ENCODE measurements around the gene CCM2.

CCM2 gene

GRCh38 chr7:45026013-45026412 is 26.0 kb downstream of the CCM2 start:
- TF ChIP-seq REST (IDR thresholded peaks at IDR 0.05; ENCODE audit: insufficient read depth in 1 of 2, low read depth in 2 of 2, low read length in 2 of 2) (no peak), TAF1 (IDR thresholded peaks at IDR 0.05; ENCODE audit: borderline replicate concordance, insufficient read depth, low read length) (no peak), POLR2AphosphoS5 (IDR thresholded peaks at IDR 0.05; ENCODE audit: low read depth, low read length) (no peak), FOXP2 (optimal IDR thresholded peaks at IDR 0.05; ENCODE audit: borderline replicate concordance, extremely low read depth, extremely low read length, insufficient read depth) (no peak), SIN3A (IDR thresholded peaks at IDR 0.05; ENCODE audit: borderline replicate concordance, insufficient read depth, low read length) (no peak)

- TF ChIP-seq POLR2AphosphoS5 (IDR thresholded peaks at IDR 0.05; ENCODE audit: low read depth, low read length) = no peak
These were observed 27.2 kb downstream of the CCM2 start for GRCh38 chr7:45026984-45027773.

- TF ChIP-seq TAF1 (IDR thresholded peaks at IDR 0.05; ENCODE audit: borderline replicate concordance, insufficient read depth, low read length) = no peak
These were observed 27.7 kb downstream of the CCM2 start for GRCh38 chr7:45027774-45028114.

GRCh38 chr7:45028138-45028919 is 28.3 kb downstream of the CCM2 start:
- TF ChIP-seq SIN3A (IDR thresholded peaks at IDR 0.05; ENCODE audit: borderline replicate concordance, insufficient read depth, low read length) = no peak

GRCh38 chr7:45028920-45029344 is 28.9 kb downstream of the CCM2 start:
- TF ChIP-seq FOXP2 (optimal IDR thresholded peaks at IDR 0.05; ENCODE audit: borderline replicate concordance, extremely low read depth, extremely low read length, insufficient read depth) (no peak), POLR2AphosphoS5 (IDR thresholded peaks at IDR 0.05; ENCODE audit: low read depth, low read length) (no peak), SIN3A (IDR thresholded peaks at IDR 0.05; ENCODE audit: borderline replicate concordance, insufficient read depth, low read length) (no peak), TAF1 (IDR thresholded peaks at IDR 0.05; ENCODE audit: borderline replicate concordance, insufficient read depth, low read length) (no peak), REST (IDR thresholded peaks at IDR 0.05; ENCODE audit: insufficient read depth in 1 of 2, low read depth in 2 of 2, low read length in 2 of 2) (no peak)

GRCh38 chr7:45031829-45032228 is 31.8 kb downstream of the CCM2 start:
- no peak for TF ChIP-seq TAF1 (IDR thresholded peaks at IDR 0.05; ENCODE audit: borderline replicate concordance, insufficient read depth, low read length)
- no peak for TF ChIP-seq FOXP2 (optimal IDR thresholded peaks at IDR 0.05; ENCODE audit: borderline replicate concordance, extremely low read depth, extremely low read length, insufficient read depth)
- TF ChIP-seq POLR2AphosphoS5 (IDR thresholded peaks at IDR 0.05; ENCODE audit: low read depth, low read length) = no peak
- TF ChIP-seq REST (IDR thresholded peaks at IDR 0.05; ENCODE audit: insufficient read depth in 1 of 2, low read depth in 2 of 2, low read length in 2 of 2) = no peak
- no peak for TF ChIP-seq SIN3A (IDR thresholded peaks at IDR 0.05; ENCODE audit: borderline replicate concordance, insufficient read depth, low read length)

Measured in PFSK-1 (cell line).